ENCODE data around the gene MKI67.

Gene MKI67

GRCh38 chr10:128061306-128062300 is 64.6 kb downstream of the MKI67 start:
- Histone ChIP-seq H3K4me1 (no peaks in the 10 kb centered on the region), H3K79me2 (no peaks in the 10 kb centered on the region), H2AFZ (no peak overlapping the region), H3K9ac (no peak overlapping the region), H3K4me2 (ENCODE audit: low read length) (no peak overlapping the region), H3K36me3 (ENCODE audit: control insufficient read depth, insufficient read depth, low read length) (no peaks in the 10 kb centered on the region), H3K27me3 (ENCODE audit: control insufficient read depth, insufficient read depth, low read length) (no peaks in the 10 kb centered on the region), H3K27ac (no peak overlapping the region), H3K4me3 (ENCODE audit: low read depth, low read length) (no peak overlapping the region), H3K9me3 (ENCODE audit: control insufficient read depth, low read length) (no peaks in the 10 kb centered on the region)
- no peak for TF ChIP-seq CTCF (IDR thresholded peaks at IDR 0.05)

- no peaks in the 10 kb centered on the region for H3K36me3 ChIP-seq (ENCODE audit: control insufficient read depth, insufficient read depth, low read length)
- no peak overlapping the region for H3K4me3 ChIP-seq (ENCODE audit: low read depth, low read length)
- no peaks in the 10 kb centered on the region for H3K9me3 ChIP-seq (ENCODE audit: control insufficient read depth, low read length)
- H3K79me2 ChIP-seq: no peaks in the 10 kb centered on the region
- H3K4me1 ChIP-seq: no peaks in the 10 kb centered on the region
- no peak overlapping the region for H3K4me2 ChIP-seq (ENCODE audit: low read length)
- H3K27ac ChIP-seq: no peak overlapping the region
- no peaks in the 10 kb centered on the region for H3K27me3 ChIP-seq (ENCODE audit: control insufficient read depth, insufficient read depth, low read length)
- no peak overlapping the region for H2AFZ ChIP-seq
- TF ChIP-seq CTCF (IDR thresholded peaks at IDR 0.05): no peak
- no peak overlapping the region for H3K9ac ChIP-seq
These were observed 65.6 kb downstream of the MKI67 start for GRCh38 chr10:128060341-128061250.

DNA sequence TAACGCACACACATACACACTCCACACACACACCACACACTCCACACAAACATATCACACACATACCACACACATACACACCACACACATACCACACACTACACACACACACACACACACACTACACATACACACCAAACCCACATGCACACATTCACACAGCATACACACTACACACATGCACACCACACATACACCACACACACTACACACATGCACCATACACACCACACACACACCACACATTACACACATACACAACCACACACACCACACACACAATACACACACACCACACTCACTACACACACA is 66.3 kb downstream of the MKI67 start:
- no peaks in the 10 kb centered on the region for H3K27me3 ChIP-seq (ENCODE audit: control insufficient read depth, insufficient read depth, low read length)
- no peaks in the 10 kb centered on the region for H3K9me3 ChIP-seq (ENCODE audit: control insufficient read depth, low read length)
- H3K4me3 ChIP-seq (ENCODE audit: low read depth, low read length): no peak overlapping the region
- H3K4me2 ChIP-seq (ENCODE audit: low read length): no peak overlapping the region
- no peak overlapping the region for H2AFZ ChIP-seq
- H3K4me1 ChIP-seq: no peaks in the 10 kb centered on the region
- no peaks in the 10 kb centered on the region for H3K36me3 ChIP-seq (ENCODE audit: control insufficient read depth, insufficient read depth, low read length)
- no peak overlapping the region for H3K27ac ChIP-seq
- TF ChIP-seq CTCF (IDR thresholded peaks at IDR 0.05): no peak
- no peaks in the 10 kb centered on the region for H3K79me2 ChIP-seq
- no peak overlapping the region for H3K9ac ChIP-seq

- Histone ChIP-seq H3K36me3 (ENCODE audit: control insufficient read depth, insufficient read depth, low read length) (no peaks in the 10 kb centered on the region), H3K9ac (no peak overlapping the region)
These were observed 66.8 kb downstream of the MKI67 start for GRCh38 chr10:128059266-128059981.

More at GRCh38 chr10:128059266-128059981, 66.8 kb downstream of the MKI67 start:
- Histone ChIP-seq H3K4me1 (no peaks in the 10 kb centered on the region), H3K27ac (no peak overlapping the region), H3K4me2 (ENCODE audit: low read length) (no peak overlapping the region), H2AFZ (no peak overlapping the region), H3K79me2 (no peaks in the 10 kb centered on the region), H3K4me3 (ENCODE audit: low read depth, low read length) (no peak overlapping the region), H3K27me3 (ENCODE audit: control insufficient read depth, insufficient read depth, low read length) (no peaks in the 10 kb centered on the region), H3K9me3 (ENCODE audit: control insufficient read depth, low read length) (no peaks in the 10 kb centered on the region)
- no peak for TF ChIP-seq CTCF (IDR thresholded peaks at IDR 0.05)
